SU-DHL-6 (cell line): ENCODE measurements around the gene C1orf21.

ENCODE experiments used
- H2AFZ ChIP-seq: fragments of 200-600 bp; sonication (generic); 2 replicates; pipeline ENCODE4 v1.6.1; 2014; ENCODE audit warnings: low read depth, mild to moderate bottlenecking, moderate library complexity, mixed read lengths, antibody characterized with exemption, low read length; ENCODE audit not compliant: severe bottlenecking
- H3F3A ChIP-seq: fragments of 200-600 bp; shearing (Covaris generic); 2 replicates; pipeline ENCODE4 v1.6.0; 2016; ENCODE audit warnings: antibody characterized with exemption, mild to moderate bottlenecking; ENCODE audit not compliant: insufficient read depth
- H3K27ac ChIP-seq: fragments of 200-600 bp; sonication (generic); 2 replicates; pipeline ENCODE4 v1.5.1; 2016; ENCODE audit warnings: low read depth, mild to moderate bottlenecking, low read length, moderate library complexity, mixed read lengths
- H3K27me3 ChIP-seq: fragments of 200-600 bp; sonication (generic), shearing (Covaris generic); 2 replicates; pipeline ENCODE4 v1.6.0; 2014; ENCODE audit warnings: mild to moderate bottlenecking, low read length
- H3K36me3 ChIP-seq: fragments of 200-600 bp; sonication (generic); 2 replicates; pipeline ENCODE4 v1.6.1; 2014; ENCODE audit warnings: mild to moderate bottlenecking, low read length, mixed read lengths
- H3K4me2 ChIP-seq: fragments of 300-600, 200-600 bp; shearing (Covaris generic), sonication (generic); 2 replicates; pipeline ENCODE4 v1.6.0; 2014; ENCODE audit warnings: low read length, low read depth, mild to moderate bottlenecking; ENCODE audit not compliant: poor library complexity, severe bottlenecking
- H3K4me3 ChIP-seq: fragments of 200-600 bp; sonication (generic); 2 replicates; pipeline ENCODE4 v1.5.1; 2014; ENCODE audit warnings: antibody characterized with exemption, low read length, mild to moderate bottlenecking, mixed read lengths; ENCODE audit not compliant: insufficient read depth, poor library complexity, severe bottlenecking
- H3K79me2 ChIP-seq: fragments of 200-600 bp; sonication (generic); 2 replicates; pipeline ENCODE4 v1.6.1; 2014; ENCODE audit warnings: mild to moderate bottlenecking, low read length, moderate library complexity; ENCODE audit not compliant: insufficient read depth
- H3K9ac ChIP-seq: fragments of 200-600 bp; sonication (generic); 2 replicates; pipeline ENCODE4 v1.7.0; 2014; ENCODE audit warnings: mild to moderate bottlenecking, low read length
- H3K9me2 ChIP-seq: fragments of 200-600 bp; sonication (generic); replicated peaks from 2 replicates; pipeline ENCODE4 v1.6.1; 2014; ENCODE audit warnings: low read length; ENCODE audit not compliant: insufficient read depth
- H3K9me3 ChIP-seq: fragments of 200-600 bp; sonication (generic); 2 replicates; pipeline ENCODE4 v1.6.1; 2014; ENCODE audit warnings: low read length, mixed read lengths; ENCODE audit not compliant: insufficient read depth
- H4K20me1 ChIP-seq: fragments of 200-600 bp; sonication (generic); 2 replicates; pipeline ENCODE4 v1.6.1; 2014; ENCODE audit warnings: low read depth, mild to moderate bottlenecking, antibody characterized with exemption, low read length, moderate library complexity, mixed read lengths
- CTCF ChIP-seq: fragments of 200-600 bp; sonication (generic); IDR thresholded peaks from one replicate; pipeline ENCODE4 v1.5.1; 2017; ENCODE audit warnings: antibody characterized with exemption, mild to moderate bottlenecking, low read length, moderate library complexity; ENCODE audit not compliant: insufficient read depth, poor library complexity, severe bottlenecking
- EZH2phosphoT487 ChIP-seq: fragments of 200-600 bp; sonication (generic), shearing (Covaris generic); conservative IDR thresholded peaks from 2 replicates; pipeline ENCODE4 v1.6.1; 2018; ENCODE audit warnings: mild to moderate bottlenecking, antibody characterized with exemption, low read length, moderate library complexity, mixed read lengths

The C1orf21 gene

GRCh38 chr1:184506481-184506880 lies 119.7 kb downstream of the C1orf21 start:
- H3F3A ChIP-seq: no peaks in the 10 kb centered on the region
- no peak overlapping the region for H3K27ac ChIP-seq
- no peak for TF ChIP-seq EZH2phosphoT487
- TF ChIP-seq CTCF: no peak
- H2AFZ ChIP-seq: no peak overlapping the region
- H3K4me3 ChIP-seq: no peak overlapping the region
- H3K27me3 ChIP-seq: no peaks in the 10 kb centered on the region
- no peak overlapping the region for H3K4me2 ChIP-seq
- H3K36me3 ChIP-seq: no peaks in the 10 kb centered on the region
- H3K9ac ChIP-seq: no peak overlapping the region
- H3K9me3 ChIP-seq: no peaks in the 10 kb centered on the region
- H3K9me2 ChIP-seq: no peaks in the 10 kb centered on the region
- no peaks in the 10 kb centered on the region for H4K20me1 ChIP-seq
- H3K79me2 ChIP-seq: no peaks in the 10 kb centered on the region

GRCh38 chr1:184507165-184507564 lies 120.3 kb downstream of the C1orf21 start:
- Histone ChIP-seq H3F3A (no peaks in the 10 kb centered on the region), H3K79me2 (no peaks in the 10 kb centered on the region), H3K9ac (no peak overlapping the region), H3K4me2 (no peak overlapping the region), H3K4me3 (no peak overlapping the region), H3K27me3 (no peaks in the 10 kb centered on the region), H3K27ac (no peak overlapping the region), H3K9me3 (no peaks in the 10 kb centered on the region), H2AFZ (no peak overlapping the region), H4K20me1 (no peaks in the 10 kb centered on the region), H3K9me2 (no peaks in the 10 kb centered on the region), H3K36me3 (no peaks in the 10 kb centered on the region)
- TF ChIP-seq CTCF (no peak), EZH2phosphoT487 (no peak)

GRCh38 chr1:184507604-184508280 lies 120.9 kb downstream of the C1orf21 start:
- Histone ChIP-seq H3K27ac (no peak overlapping the region), H3K27me3 (no peaks in the 10 kb centered on the region), H3K36me3 (no peaks in the 10 kb centered on the region), H3K79me2 (no peaks in the 10 kb centered on the region), H3K4me2 (no peak overlapping the region), H2AFZ (no peak overlapping the region), H3K9ac (no peak overlapping the region), H3K9me2 (no peaks in the 10 kb centered on the region), H3K9me3 (no peaks in the 10 kb centered on the region), H3F3A (no peaks in the 10 kb centered on the region), H3K4me3 (no peak overlapping the region), H4K20me1 (no peaks in the 10 kb centered on the region)
- TF ChIP-seq CTCF (no peak), EZH2phosphoT487 (no peak)
